ENCODE data around the gene TGFA. TPM values are rescaled to one million over a fixed set of nuclear protein-coding genes. Genes with fewer than 3 reads are reported as not detected.

The TGFA gene
- total RNA-seq, 1 donor from 2014 or later, result 1.4 TPM

- Mint-ChIP-seq H3K9me3 (no peaks in the 10 kb centered on the region), H3K27ac (ENCODE audit: unreplicated experiment) (no peak overlapping the region), H3K4me3 (no peak overlapping the region), H3K4me1 (peaks cover 45% of the 10 kb centered on the region), H3K36me3 (ENCODE audit: low read depth) (no peaks in the 10 kb centered on the region), H3K27me3 (ENCODE audit: low read depth) (peaks cover 18% of the 10 kb centered on the region)
- DNase-seq (ENCODE audit: low read depth, low spot score), result no peak
- TF ChIP-seq CTCF (conservative IDR thresholded peaks at IDR 0.05), result no peak
Observed at GRCh38 chr2:70560442-70560841, 6.8 kb upstream of the TGFA start.

- TF ChIP-seq CTCF (conservative IDR thresholded peaks at IDR 0.05), result no peak
- no peak overlapping the region for H3K4me3 Mint-ChIP-seq
- H3K9me3 Mint-ChIP-seq, result no peaks in the 10 kb centered on the region
- no peak overlapping the region for H3K27ac Mint-ChIP-seq (ENCODE audit: unreplicated experiment)
- peaks cover 41% of the 10 kb centered on the region for H3K4me1 Mint-ChIP-seq
- peaks cover 21% of the 10 kb centered on the region for H3K27me3 Mint-ChIP-seq (ENCODE audit: low read depth)
- no peaks in the 10 kb centered on the region for H3K36me3 Mint-ChIP-seq (ENCODE audit: low read depth)
- no peak for DNase-seq (ENCODE audit: low read depth, low spot score)
Observed at GRCh38 chr2:70560040-70560439, 6.4 kb upstream of the TGFA start.

GRCh38 chr2:70558195-70558808 lies 4.7 kb upstream of the TGFA start:
- Mint-ChIP-seq H3K9me3 (no peaks in the 10 kb centered on the region), H3K4me3 (no peak overlapping the region)
- no peak for TF ChIP-seq CTCF (conservative IDR thresholded peaks at IDR 0.05)

GRCh38 chr2:70557171-70557838 lies 3.7 kb upstream of the TGFA start:
- Mint-ChIP-seq H3K9me3 (no peaks in the 10 kb centered on the region), H3K36me3 (ENCODE audit: low read depth) (no peaks in the 10 kb centered on the region), H3K27me3 (ENCODE audit: low read depth) (peaks cover 43% of the 10 kb centered on the region), H3K4me1 (peaks cover 46% of the 10 kb centered on the region), H3K4me3 (no peak overlapping the region), H3K27ac (ENCODE audit: unreplicated experiment) (no peak overlapping the region)
- no peak for TF ChIP-seq CTCF (conservative IDR thresholded peaks at IDR 0.05)
- no peak for DNase-seq (ENCODE audit: low read depth, low spot score)

More at GRCh38 chr2:70558195-70558808, 4.7 kb upstream of the TGFA start:
- Mint-ChIP-seq H3K27me3 (ENCODE audit: low read depth) (peaks cover 33% of the 10 kb centered on the region), H3K36me3 (ENCODE audit: low read depth) (no peaks in the 10 kb centered on the region), H3K27ac (ENCODE audit: unreplicated experiment) (no peak overlapping the region), H3K4me1 (peaks cover 37% of the 10 kb centered on the region)
- no peak for DNase-seq (ENCODE audit: low read depth, low spot score)

GRCh38 chr2:70556608-70557007 lies 3.0 kb upstream of the TGFA start:
- H3K9me3 Mint-ChIP-seq, result no peaks in the 10 kb centered on the region
- DNase-seq (ENCODE audit: low read depth, low spot score), result no peak
- H3K36me3 Mint-ChIP-seq (ENCODE audit: low read depth), result no peaks in the 10 kb centered on the region
- no peak overlapping the region for H3K27ac Mint-ChIP-seq (ENCODE audit: unreplicated experiment)
- H3K27me3 Mint-ChIP-seq (ENCODE audit: low read depth), result peaks cover 50% of the 10 kb centered on the region
- H3K4me3 Mint-ChIP-seq, result peak overlapping the region; percentile 64
- peaks cover 48% of the 10 kb centered on the region for H3K4me1 Mint-ChIP-seq
- TF ChIP-seq CTCF (conservative IDR thresholded peaks at IDR 0.05), result no peak

Measured in neural crest cell (in vitro differentiated cells).